GM19035 (cell line): ENCODE results near the gene FRMD4A.

ENCODE experiments used
- ATAC-seq: cut with Tn5 transposase; IDR thresholded peaks from one replicate; pipeline ENCODE4 v1.9.1; 2021; ENCODE audit not compliant: unreplicated experiment

FRMD4A gene

GRCh38 chr10:14330388-14331061 lies at the start of gene FRMD4A:
Gene FRMD4A (minus strand): TSS chr10:14330924.
- no peak for ATAC-seq

GRCh38 chr10:14379556-14380280 lies 49.0 kb upstream of the FRMD4A start:
- no peak for ATAC-seq

- no peak for ATAC-seq
Observed at GRCh38 chr10:14378387-14378960, 47.8 kb upstream of the FRMD4A start.

DNA sequence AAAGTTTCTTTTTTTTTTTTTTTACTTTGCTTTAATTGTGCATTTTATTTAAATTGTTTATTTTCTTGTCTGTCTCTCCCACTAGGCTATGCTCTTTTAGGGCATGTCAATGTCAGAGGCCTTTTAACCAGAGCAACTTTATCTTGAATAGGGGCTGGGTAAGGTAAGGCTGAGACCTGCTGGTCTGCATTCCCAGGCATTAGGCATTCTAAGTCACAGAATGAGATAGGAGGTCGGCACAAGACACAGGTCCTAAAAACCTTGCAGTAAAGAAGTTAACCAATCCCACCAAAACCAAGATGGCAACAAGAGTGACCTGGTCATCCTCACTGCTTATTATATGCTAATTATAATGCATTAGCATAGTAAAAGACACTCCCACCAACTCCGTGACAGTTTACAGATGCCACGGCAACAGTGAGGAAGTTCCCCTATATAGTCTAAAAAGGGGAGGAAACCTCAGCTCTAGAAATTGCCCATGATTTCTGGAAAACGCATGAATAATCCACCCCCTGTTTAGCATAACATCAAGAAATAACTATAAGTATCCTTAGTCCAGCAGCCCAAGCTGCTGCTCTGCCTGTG lies 47.0 kb upstream of the FRMD4A start:
- no peak for ATAC-seq

DNA sequence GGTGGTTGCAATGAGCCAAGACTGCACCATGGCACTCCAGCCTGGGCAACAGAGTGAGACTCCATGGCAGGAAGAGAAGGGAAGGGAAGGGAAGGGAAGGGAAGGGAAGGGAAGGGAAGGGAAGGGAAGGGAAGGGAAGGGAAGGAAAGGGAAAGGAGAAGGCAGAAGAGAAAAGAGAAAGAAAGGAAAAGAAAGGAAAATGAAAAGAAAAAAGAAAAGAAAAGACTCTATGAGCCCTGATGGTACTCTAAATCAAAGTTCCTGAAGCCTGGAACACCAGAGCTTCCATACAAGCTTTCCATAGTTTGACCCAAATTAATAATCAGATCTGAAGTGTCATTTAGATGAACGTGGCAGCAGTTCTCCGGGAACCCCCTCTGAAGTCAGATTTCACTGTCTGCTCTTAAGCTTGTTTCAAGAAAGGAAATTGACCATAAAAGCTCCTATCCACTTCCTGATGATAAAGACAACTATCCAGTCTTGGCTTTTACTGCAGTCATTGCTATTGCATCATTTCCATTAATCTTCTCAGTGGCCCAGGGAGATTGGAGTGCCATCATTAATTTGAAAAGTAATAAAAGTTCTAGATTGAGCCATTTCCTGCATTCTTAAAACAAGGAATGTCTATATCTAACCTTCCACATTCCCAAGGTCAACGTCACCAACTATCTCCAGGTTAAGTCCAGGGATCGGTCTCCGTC lies 44.2 kb upstream of the FRMD4A start:
- ATAC-seq = no peak

- no peak for ATAC-seq
Observed at GRCh38 chr10:14372606-14373005, 41.9 kb upstream of the FRMD4A start.

DNA sequence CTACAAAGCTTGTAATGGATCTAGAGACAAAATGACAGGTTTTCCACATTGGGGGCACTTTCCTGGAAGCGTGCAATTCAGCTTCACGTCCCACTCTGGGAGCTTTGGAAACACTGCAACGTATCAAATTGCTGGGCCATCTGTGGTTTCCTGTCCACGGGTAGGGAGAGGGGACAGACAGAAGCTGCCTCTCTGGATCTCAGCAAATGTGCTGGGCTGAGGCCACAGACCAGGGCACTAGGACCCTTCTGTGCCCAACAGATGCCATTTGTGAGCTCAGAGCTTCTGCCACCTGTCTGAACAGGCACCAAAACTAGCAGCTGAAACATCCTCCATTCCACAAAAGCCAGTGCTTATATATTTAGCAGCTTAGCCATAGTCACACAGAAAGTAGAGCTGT lies 40.9 kb upstream of the FRMD4A start:
- ATAC-seq = no peak

DNA sequence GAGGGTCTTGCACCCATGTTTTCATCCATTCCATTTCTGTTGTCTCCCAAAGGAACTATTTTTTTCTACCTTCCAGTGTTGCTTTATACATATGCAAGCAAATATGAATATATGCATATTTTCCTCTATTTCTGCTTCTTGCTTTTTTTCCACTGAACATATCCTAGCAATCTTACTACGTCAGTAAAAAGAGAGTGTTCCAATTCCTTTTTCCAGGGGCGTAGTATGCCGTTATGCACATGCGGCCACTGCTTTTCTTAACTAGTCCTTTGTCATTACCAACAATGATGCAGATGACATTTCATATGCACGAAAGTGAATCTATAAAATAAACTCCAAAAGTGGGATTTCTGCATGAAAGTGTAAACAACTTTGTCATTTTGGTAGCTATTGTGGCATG lies 40.2 kb upstream of the FRMD4A start:
- no peak for ATAC-seq

DNA sequence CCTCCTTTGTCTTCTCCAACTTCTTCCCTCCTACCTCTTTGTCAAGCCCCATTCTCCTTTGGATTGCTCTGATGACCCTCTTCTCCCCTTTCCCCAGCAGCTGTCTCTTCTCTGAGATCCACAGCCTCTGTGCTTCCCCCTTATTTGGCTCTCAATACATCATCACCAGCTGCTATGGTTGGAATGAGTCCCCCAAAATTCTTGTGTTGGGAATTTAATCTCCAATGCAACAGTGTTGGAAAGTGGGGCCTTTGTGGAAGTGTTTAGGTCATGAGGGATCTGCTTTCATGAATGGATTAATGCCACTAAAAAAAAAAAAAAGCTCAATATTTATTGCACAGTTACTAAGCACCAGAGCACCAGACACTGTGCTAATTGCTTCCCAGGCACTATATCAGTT lies 39.2 kb upstream of the FRMD4A start:
- ATAC-seq = no peak

DNA sequence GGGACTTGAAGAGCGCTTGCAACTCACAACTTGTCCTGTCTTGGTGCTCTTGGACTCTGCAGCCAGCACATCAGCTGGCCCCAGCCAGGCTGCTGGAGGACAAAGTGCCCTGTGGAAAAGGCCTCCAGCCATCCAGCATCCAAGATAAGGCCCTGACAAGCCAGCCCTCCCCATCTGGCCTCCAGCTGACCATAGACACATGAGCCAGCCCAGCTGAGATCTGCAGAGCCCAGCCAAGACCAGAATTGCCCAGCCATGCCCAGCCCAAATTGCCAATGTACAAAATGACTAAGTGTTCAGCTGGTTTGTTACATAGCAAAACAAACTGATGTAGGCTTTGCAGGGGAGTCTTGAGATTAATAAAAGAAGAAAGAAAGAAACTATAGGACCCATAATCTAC lies 36.0 kb upstream of the FRMD4A start:
- no peak for ATAC-seq

DNA sequence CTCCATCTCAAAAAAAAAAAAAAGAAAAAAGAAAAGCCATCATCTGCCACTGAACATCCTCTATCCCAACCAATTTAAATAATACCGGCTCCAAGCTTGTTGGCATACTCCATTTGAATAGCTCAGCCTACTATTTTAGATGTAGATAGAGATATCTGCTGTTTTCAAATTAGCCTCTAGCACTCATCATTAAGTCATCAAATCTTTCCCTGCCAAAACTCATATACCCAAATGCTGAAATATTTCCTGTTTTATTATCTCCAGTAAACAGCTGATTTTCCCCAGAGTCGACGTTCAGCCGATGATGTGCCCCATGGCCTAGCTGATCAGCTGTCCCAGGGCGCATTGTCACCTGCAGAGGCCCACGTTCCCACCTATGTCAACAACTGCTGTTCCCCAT lies 34.5 kb upstream of the FRMD4A start:
- ATAC-seq = no peak

GRCh38 chr10:14362104-14362503 lies 31.4 kb upstream of the FRMD4A start:
- ATAC-seq = no peak

DNA sequence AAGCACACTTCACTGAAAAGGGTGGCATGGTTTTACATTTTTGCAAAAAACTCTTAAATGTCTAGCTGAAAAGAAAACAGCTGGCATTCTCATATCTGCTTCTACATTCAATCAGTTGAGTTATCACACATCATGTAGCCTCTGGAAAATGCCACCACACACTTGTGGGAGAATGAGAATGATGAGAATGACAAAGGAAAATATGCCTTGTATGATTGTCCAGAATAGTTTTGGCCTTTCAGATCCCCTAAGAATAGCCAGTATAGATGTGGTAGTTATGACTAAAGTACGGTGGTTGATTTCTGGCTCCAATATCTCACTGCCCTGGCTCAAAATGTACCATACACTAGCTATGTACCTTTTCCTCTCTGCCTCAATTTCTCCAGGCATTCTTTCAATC lies 30.2 kb upstream of the FRMD4A start:
- no peak for ATAC-seq

DNA sequence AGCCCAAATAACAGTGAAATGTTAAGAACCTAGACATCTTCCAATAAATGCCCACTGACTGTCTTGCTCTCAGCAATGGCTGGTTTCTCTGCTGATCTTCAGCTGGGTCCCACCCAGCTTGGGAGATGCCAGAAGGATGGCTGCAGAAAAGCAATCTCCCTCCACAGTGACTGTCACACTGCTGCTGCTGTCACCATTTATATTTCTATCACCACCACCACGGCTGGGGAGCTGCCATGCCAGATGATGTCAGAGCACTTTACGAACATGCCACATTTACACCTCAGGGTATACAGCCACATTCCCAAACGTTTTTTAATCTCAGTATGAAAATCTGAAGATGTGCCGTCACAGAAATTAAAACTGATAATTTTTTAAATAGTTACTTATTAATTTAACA lies 29.8 kb upstream of the FRMD4A start:
- ATAC-seq = no peak

DNA sequence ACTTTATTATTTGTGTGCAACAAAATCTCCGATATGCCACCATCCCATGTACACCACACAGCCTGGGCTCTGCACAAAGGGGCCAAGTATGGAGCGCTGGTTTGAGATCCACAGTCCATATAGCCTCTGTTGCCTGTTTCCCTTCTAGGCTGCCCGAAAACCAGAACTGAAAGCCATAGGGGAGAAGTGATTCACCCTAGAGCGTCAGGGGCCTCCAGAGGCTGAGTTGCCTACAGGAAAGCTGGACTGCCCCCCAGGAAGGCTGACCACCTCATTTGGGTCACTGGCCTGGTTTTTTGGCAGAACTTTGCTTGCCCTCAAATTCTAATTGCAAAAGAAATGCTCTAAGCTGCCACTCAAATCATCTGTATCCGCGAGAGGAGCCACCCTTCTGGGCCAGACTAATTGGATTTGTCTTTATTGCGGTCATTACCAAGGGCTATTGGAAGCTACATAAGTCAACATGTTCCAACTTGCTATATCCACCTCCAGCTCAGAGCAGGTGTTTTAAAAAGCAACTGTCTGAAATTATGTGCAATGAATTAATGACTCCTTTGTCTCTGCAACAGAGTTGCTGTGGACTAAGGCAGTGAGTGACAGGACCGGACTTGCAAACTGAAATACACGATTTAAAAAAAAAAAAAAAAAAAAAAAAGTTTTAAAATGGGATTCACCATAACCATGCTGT lies 28.3 kb upstream of the FRMD4A start:
- ATAC-seq = no peak

GRCh38 chr10:14356921-14357320 lies 26.2 kb upstream of the FRMD4A start:
- ATAC-seq = no peak

DNA sequence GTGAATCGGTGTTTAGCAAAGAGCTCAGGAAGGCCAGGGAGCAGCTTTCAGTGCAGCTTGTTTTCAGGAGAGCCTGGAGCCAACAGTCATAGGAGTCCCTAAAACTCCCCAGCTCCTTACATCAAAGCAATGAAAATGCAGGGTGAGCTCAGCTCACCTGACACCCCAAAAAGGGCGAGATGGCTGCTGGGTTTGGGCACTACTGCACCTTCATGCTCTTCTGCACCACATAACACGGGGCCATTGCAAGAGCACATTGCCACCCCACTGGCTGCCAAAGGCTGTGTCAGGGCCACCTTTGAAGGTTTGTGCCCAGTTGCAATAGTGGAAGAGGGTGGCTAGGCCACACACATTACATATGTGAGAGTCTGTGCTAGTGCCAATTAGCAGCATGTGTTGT lies 25.0 kb upstream of the FRMD4A start:
- ATAC-seq = no peak

GRCh38 chr10:14353291-14353913 lies 22.7 kb upstream of the FRMD4A start:
- no peak for ATAC-seq

- ATAC-seq = no peak
Observed at GRCh38 chr10:14350006-14350405, 19.3 kb upstream of the FRMD4A start.

GRCh38 chr10:14349081-14349480 lies 18.4 kb upstream of the FRMD4A start:
- ATAC-seq = no peak
